ENCODE data around the gene TAPBP. TPM values are rescaled to one million over a fixed set of nuclear protein-coding genes. Genes with fewer than 3 reads are reported as not detected.

TAPBP gene
- total RNA-seq, 4 donors from 2014 or later = 36.2 to 77.0 (median 50.5) TPM

DNA sequence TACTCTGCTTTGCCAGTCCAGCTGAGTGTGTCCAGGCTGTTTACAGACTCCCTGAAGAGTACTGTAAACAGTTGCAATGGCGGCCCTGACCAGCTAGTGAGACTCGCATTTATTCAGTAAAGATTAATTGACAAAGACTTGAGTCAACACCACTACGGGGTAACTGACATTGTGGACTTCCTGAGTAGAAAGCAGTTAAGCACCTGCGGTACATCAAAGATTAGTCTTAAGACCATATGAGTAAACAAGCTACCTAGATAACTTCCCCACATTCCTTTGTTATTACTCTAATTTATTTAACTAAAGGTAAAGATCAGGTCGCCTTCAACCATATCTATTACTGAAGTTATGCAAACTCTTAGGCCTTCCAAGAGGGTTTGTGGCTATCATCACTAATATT is 54.8 kb downstream of the TAPBP start:
- TF ChIP-seq, protein P1, sequence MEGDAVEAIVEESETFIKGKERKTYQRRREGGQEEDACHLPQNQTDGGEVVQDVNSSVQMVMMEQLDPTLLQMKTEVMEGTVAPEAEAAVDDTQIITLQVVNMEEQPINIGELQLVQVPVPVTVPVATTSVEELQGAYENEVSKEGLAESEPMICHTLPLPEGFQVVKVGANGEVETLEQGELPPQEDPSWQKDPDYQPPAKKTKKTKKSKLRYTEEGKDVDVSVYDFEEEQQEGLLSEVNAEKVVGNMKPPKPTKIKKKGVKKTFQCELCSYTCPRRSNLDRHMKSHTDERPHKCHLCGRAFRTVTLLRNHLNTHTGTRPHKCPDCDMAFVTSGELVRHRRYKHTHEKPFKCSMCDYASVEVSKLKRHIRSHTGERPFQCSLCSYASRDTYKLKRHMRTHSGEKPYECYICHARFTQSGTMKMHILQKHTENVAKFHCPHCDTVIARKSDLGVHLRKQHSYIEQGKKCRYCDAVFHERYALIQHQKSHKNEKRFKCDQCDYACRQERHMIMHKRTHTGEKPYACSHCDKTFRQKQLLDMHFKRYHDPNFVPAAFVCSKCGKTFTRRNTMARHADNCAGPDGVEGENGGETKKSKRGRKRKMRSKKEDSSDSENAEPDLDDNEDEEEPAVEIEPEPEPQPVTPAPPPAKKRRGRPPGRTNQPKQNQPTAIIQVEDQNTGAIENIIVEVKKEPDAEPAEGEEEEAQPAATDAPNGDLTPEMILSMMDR (IDR thresholded peaks at IDR 0.05; ENCODE audit: low read depth) = no peak

DNA sequence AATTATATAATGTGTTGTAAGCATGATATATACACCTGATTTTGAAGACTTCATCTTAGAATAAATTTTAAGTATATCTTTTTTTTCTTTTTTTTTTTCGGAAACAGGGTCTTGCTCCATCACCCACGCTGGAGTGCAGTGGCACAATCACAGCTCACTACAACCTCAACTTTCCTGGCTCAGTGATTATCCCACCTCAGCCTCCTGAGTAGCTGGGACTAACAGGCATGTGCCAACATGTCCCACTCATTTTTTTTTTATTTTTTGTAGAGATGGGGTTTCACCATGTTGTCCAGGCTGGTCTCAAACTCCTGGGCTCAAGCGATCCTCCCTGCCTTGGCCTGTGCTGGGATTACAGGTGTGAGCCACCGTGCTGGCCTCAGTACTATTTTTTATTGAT is 59.3 kb downstream of the TAPBP start:
- TF ChIP-seq, protein P1 (IDR thresholded peaks at IDR 0.05; ENCODE audit: low read depth) = no peak

DNA sequence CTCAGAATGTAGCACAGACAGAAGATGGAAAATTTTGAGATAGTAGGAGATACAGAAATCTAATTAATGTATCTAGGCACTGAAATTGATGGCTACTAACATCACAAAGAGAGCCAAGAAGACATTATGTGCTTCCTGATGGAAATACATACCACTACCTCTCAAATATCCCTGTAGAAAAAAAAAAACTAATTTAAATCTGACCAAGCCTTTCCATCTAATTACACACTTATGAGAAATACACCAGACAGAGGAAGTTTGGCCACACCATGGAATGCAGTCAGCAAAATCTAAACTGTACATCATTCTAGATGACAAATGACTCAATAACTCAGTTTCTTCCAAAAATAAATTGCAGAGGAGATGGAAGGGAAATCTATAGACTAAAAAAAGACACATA is 61.1 kb downstream of the TAPBP start:
- TF ChIP-seq, protein P1 (IDR thresholded peaks at IDR 0.05; ENCODE audit: low read depth) = no peak

DNA sequence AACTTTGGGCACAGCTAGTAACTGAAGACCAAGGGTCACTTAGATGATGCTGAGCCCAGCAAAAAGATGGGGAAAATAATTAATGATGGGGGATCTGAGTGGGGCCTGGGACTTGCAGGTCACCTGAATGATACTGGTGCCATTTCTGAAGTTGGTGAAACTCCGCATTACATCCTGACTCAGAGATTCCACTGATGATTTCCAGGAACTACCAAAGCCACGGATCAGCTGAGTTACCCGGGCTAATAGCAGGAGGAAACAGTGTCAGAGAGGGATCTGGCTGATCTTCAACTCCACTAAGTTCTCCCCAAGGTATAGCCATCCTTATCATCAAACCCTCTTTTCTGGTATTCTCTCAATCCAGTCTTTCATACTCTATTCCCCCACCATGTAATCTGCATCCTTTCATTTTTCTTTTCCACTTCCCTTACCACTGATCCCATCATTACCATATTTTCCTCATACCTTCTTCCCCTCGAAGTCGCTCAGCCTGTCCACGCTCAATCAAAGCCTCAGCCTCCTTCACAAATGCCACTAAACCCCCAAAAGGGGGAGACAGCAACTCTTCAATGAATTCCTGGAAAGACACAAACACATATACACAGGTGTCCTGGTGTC is 62.4 kb downstream of the TAPBP start:
- TF ChIP-seq, protein P1 (IDR thresholded peaks at IDR 0.05; ENCODE audit: low read depth) = no peak

DNA sequence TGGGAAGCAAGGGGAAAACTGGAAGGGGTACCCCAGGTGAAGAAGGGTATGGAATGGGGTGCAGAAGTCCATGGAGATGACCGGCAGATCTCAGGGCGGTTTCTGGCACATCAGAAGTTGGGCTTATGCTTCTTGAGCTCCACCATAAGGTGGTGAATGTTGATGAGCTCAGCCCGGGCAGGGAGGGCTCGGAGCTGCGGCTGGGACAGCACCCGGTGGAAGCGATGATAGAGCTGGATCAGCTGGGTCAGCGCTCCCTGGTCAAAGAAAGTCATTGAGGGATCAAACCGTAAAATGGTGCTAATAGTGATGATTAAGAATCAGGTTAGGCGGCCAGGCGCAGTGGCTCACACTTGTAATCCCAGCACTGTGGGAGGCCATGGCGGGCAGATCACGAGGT is 63.1 kb downstream of the TAPBP start:
- TF ChIP-seq, protein P1 (IDR thresholded peaks at IDR 0.05; ENCODE audit: low read depth) = no peak

DNA sequence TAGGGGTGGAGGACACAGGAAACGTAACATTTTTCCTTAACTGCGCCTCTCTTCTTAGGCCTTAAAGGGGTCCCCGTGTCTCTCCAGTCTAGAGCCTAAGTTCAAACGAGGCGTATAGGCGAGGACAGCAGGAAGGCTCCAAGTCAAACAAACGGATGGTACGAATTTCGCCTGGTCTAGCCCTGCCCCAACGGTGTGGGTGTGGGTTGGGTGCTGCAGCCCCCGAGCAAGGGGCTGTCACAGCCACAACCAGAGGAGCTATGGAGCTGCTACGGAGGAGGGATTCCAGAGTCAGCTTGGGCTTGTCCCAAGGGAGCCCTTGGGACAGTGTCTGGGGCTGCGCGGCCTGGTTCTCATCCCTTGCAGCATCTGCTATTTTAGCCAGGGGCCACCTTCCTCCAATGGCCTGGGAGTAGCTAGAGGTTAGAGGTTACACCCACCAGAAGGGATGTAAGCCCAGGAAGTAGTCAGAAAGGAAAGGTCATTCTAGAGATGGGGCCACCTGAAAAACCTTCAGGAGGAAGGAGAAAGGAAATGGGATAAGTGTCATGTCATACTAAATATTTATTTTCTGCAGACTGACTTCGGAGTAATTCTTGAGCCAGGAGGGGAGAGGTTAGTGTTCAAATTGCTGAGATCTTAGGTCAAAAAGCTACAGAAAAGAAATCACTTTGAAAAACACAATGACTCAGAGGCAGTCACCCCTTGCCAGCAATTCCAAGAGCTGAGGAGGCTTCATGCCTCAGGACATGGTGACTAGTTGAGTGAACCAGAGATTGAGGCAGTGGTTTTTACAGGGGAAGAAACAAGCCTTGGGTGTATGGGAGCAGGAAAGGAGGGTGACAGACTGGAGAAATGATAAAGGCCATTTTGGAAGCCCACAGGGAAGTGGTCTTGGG is 63.9 kb downstream of the TAPBP start:
- TF ChIP-seq, protein P1 (IDR thresholded peaks at IDR 0.05; ENCODE audit: low read depth) = no peak

Other genes with a start within 250 kb of the TAPBP start
- 100 to 1,000 TPM in 3 of 4 donors, 10 to 100 TPM in 1; 38.2 to 354 (median 131) TPM for gene HLA-DPA1, start 240.4 kb downstream of the TAPBP start, total RNA-seq
- 100 to 1,000 TPM in 1 of 4 donors, 10 to 100 TPM in 3; 43.9 to 256 (median 83.0) TPM for gene HLA-DPB1, start 238.1 kb downstream of the TAPBP start, total RNA-seq
- gene COL11A2, start 121.6 kb downstream of the TAPBP start, total RNA-seq = under 1 TPM in 3 of 4 donors, not detected in 1; 0.17 to 0.75 (median 0.66) TPM
- gene RXRB, start 113.4 kb downstream of the TAPBP start, total RNA-seq = 10 to 100 TPM; 17.3 to 27.7 (median 24.8) TPM
- gene SLC39A7, start 113.2 kb downstream of the TAPBP start, total RNA-seq = 10 to 100 TPM; 49.0 to 54.9 (median 52.5) TPM
- gene HSD17B8, start 109.4 kb downstream of the TAPBP start, total RNA-seq = 10 to 100 TPM in 3 of 4 donors, 1 to 10 TPM in 1; 5.1 to 22.0 (median 16.2) TPM
- 10 to 100 TPM in 2 of 4 donors, 1 to 10 TPM in 2; 7.3 to 19.0 (median 10.5) TPM for gene RING1, start 105.6 kb downstream of the TAPBP start, total RNA-seq
- 10 to 100 TPM; 27.2 to 59.2 (median 32.7) TPM for gene VPS52, start 42.2 kb downstream of the TAPBP start, total RNA-seq
- gene RPS18, start 42.0 kb downstream of the TAPBP start, total RNA-seq = 1,000 to 10,000 TPM; 2,263 to 3,298 (median 2,623) TPM
- gene B3GALT4, start 37.0 kb downstream of the TAPBP start, total RNA-seq = 10 to 100 TPM in 3 of 4 donors, 1 to 10 TPM in 1; 7.3 to 20.7 (median 16.9) TPM
- gene WDR46, start 24.8 kb downstream of the TAPBP start, total RNA-seq = 10 to 100 TPM; 40.7 to 62.9 (median 50.6) TPM
- 10 to 100 TPM; 17.1 to 31.0 (median 23.4) TPM for gene PFDN6, start 24.5 kb downstream of the TAPBP start, total RNA-seq
- 10 to 100 TPM; 16.0 to 45.8 (median 42.5) TPM for gene RGL2, start 15.1 kb downstream of the TAPBP start, total RNA-seq
- gene ZBTB22, start 3.7 kb upstream of the TAPBP start, total RNA-seq = 10 to 100 TPM in 2 of 4 donors, 1 to 10 TPM in 2; 5.9 to 16.8 (median 9.0) TPM
- gene DAXX, start 8.9 kb upstream of the TAPBP start, total RNA-seq = 10 to 100 TPM; 26.3 to 47.1 (median 33.5) TPM
- gene KIFC1, start 77.7 kb upstream of the TAPBP start, total RNA-seq = 1 to 10 TPM in 2 of 4 donors, under 1 TPM in 1, not detected in 1; 0.33 to 4.4 (median 3.9) TPM
- gene PHF1, start 96.9 kb upstream of the TAPBP start, total RNA-seq = 10 to 100 TPM; 21.4 to 84.0 (median 48.3) TPM
- 10 to 100 TPM; 66.7 to 92.6 (median 79.6) TPM for gene CUTA, start 104.0 kb upstream of the TAPBP start, total RNA-seq
- 1 to 10 TPM; 6.2 to 7.3 (median 7.1) TPM for gene SYNGAP1, start 106.0 kb upstream of the TAPBP start, total RNA-seq
- gene ZBTB9, start 140.5 kb upstream of the TAPBP start, total RNA-seq = 1 to 10 TPM; 1.1 to 2.8 (median 2.5) TPM